Measurements from ENCODE around the gene TMEM44.

TMEM44 gene

DNA sequence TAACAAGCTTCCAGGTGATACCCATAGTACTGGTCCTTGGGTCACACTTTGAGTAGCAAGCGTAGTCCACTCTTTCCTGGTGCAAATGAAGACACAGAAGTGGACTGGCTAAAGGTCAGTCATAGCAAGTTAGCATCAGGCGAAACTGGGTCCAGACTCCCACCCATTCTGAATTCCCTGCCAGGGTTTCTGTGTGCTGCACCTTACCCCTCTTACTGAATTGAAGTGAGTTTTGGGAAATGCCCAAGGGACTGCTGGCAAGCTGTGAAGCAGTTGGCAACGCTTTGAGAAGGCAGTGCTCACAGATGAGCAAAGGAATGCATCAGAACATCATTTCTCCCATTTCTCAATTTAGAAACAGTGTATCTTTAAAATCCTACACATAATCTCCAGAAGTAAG is 40.5 kb upstream of the TMEM44 start:
- Histone ChIP-seq H3K79me2 (ENCODE audit: insufficient read depth, low read depth) (peaks cover 32% of the 10 kb centered on the region), H3K4me1 (ENCODE audit: low read depth, poor library complexity, severe bottlenecking) (peaks cover 16% of the 10 kb centered on the region), H3K4me3 (IDR thresholded peaks at IDR 0.05; ENCODE audit: insufficient read depth, low read depth, low read length) (no peak overlapping the region), H3K9ac (no peak overlapping the region), H3K27ac (no peak overlapping the region), H3K36me3 (ENCODE audit: insufficient read depth) (no peaks in the 10 kb centered on the region; the same call in 1 of the 2 replicates), H3K27me3 (ENCODE audit: insufficient read depth, low read depth) (no peaks in the 10 kb centered on the region), H3K4me2 (no peak overlapping the region), H2AFZ (ENCODE audit: low read depth) (no peak overlapping the region), H4K20me1 (ENCODE audit: insufficient read depth) (peaks cover 7% of the 10 kb centered on the region; the same call in 1 of the 2 replicates)
- no peak for TF ChIP-seq CTCF (conservative IDR thresholded peaks at IDR 0.05; ENCODE audit: low read depth, low read length)

- H4K20me1 ChIP-seq (ENCODE audit: insufficient read depth), result peaks cover 7% of the 10 kb centered on the region
- TF ChIP-seq CTCF (conservative IDR thresholded peaks at IDR 0.05; ENCODE audit: low read depth, low read length), result 0 out of 2 replicates have a peak, but pooled peaks have one; percentile 0
- H3K4me1 ChIP-seq (ENCODE audit: low read depth, poor library complexity, severe bottlenecking), result peaks cover 16% of the 10 kb centered on the region
- peaks cover 41% of the 10 kb centered on the region for H3K79me2 ChIP-seq (ENCODE audit: insufficient read depth, low read depth)
- H3K4me3 ChIP-seq (IDR thresholded peaks at IDR 0.05; ENCODE audit: insufficient read depth, low read depth, low read length), result no peak overlapping the region
- peak overlapping the region; percentile 60 for H2AFZ ChIP-seq (ENCODE audit: low read depth)
- no peaks in the 10 kb centered on the region; the same call in 1 of the 2 replicates for H3K36me3 ChIP-seq (ENCODE audit: insufficient read depth)
- H3K27ac ChIP-seq, result peak overlapping the region; percentile 62; the same call in 1 of the 2 replicates
- peak overlapping the region; percentile 61; the same call in 1 of the 2 replicates for H3K9ac ChIP-seq
- H3K27me3 ChIP-seq (ENCODE audit: insufficient read depth, low read depth), result no peaks in the 10 kb centered on the region
- H3K4me2 ChIP-seq, result peak overlapping the region; percentile 89
These were observed 39.7 kb upstream of the TMEM44 start for GRCh38 chr3:194672876-194673275.

DNA sequence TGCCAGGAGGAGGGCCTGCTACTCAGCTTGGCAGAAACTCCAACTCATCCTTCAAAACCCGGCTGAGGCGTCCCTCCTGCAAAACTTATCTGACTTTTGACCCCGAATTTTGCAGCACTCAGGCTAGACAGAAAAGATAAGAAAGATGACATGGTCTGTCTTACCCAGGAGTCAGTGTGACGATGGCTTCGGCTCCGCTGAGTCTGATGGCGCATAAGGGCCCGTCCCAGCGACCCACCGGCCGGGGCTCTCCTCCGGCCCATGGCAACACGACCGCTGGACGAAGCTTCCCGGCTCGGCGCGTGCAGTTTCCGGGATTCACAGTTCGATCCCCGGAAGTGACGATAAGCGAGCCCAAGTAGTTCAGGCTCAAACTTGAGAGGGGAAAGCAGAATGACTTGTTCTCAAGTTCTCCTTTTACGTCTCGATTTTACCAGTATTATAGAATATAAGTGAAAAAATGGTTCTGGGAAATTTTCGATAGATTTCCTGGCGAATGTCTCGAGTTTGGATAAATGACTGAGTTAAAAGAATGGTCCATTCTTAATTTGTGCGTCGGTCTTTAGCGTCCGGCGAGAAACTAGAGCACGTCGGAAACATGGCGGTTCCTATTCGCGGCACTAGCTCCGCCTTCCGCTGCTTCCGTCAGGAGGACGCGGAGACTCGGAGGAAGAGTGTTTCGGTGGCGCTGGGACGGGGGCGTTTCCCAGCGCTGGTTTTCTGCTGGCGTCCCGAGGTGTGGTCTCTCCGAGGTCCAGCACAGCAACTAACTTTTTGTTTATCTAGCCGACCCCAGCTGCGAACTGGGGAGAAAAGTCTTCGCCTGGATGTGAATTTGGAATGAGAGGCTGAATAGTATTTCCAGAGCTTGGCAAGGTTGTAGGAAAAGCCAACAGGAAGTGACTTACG is 38.9 kb upstream of the TMEM44 start, which contains the start of gene LSG1:
Gene LSG1 (minus strand): TSS at position 292 of the 909 bp plus-strand sequence. CDS start 29 bp downstream, at position 263.
- Histone ChIP-seq H2AFZ (ENCODE audit: low read depth) (peak within 1 kb of the TSS; percentile 60), H3K27me3 (ENCODE audit: insufficient read depth, low read depth) (no peaks in the 10 kb centered on the region), H3K36me3 (ENCODE audit: insufficient read depth) (no peaks in the 10 kb centered on the region; the same call in 1 of the 2 replicates), H3K4me2 (peak within 1 kb of the TSS; percentile 89), H3K4me3 (IDR thresholded peaks at IDR 0.05; ENCODE audit: insufficient read depth, low read depth, low read length) (no peak within 1 kb of the TSS), H3K9ac (peak within 1 kb of the TSS; percentile 61), H3K79me2 (ENCODE audit: insufficient read depth, low read depth) (peaks cover 41% of the 10 kb centered on the region), H3K27ac (peak within 1 kb of the TSS; percentile 62), H3K4me1 (ENCODE audit: low read depth, poor library complexity, severe bottlenecking) (peaks cover 16% of the 10 kb centered on the region), H4K20me1 (ENCODE audit: insufficient read depth) (peaks cover 7% of the 10 kb centered on the region)
- TF ChIP-seq CTCF (conservative IDR thresholded peaks at IDR 0.05; ENCODE audit: low read depth, low read length), result no peak

DNA sequence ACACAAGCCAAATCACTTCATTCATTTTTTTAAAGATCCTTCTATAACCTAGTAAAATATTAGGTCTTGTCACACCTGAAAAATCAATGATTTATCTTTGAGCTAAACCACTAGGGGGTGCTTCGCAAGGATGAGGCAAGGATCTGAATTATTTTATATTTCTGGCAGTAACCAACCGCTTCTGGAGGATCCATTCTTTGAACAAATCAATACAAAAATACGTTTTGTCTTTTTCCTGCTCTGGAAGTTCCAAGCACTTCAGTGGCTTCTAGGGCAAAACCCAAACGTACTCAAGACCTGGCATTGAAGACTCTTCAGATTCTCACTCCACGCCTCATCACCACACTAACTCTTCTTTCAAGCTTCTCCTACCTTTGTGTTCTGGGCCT is 38.3 kb upstream of the TMEM44 start:
- Histone ChIP-seq H3K27ac (peak overlapping the region; percentile 62; the same call in 1 of the 2 replicates), H3K36me3 (ENCODE audit: insufficient read depth) (no peaks in the 10 kb centered on the region; the same call in 1 of the 2 replicates), H3K4me3 (IDR thresholded peaks at IDR 0.05; ENCODE audit: insufficient read depth, low read depth, low read length) (no peak overlapping the region), H3K79me2 (ENCODE audit: insufficient read depth, low read depth) (peaks cover 41% of the 10 kb centered on the region), H3K27me3 (ENCODE audit: insufficient read depth, low read depth) (no peaks in the 10 kb centered on the region), H4K20me1 (ENCODE audit: insufficient read depth) (peaks cover 7% of the 10 kb centered on the region), H3K9ac (peak overlapping the region; percentile 61; the same call in 1 of the 2 replicates), H3K4me1 (ENCODE audit: low read depth, poor library complexity, severe bottlenecking) (peaks cover 16% of the 10 kb centered on the region), H2AFZ (ENCODE audit: low read depth) (peak overlapping the region; percentile 60), H3K4me2 (peak overlapping the region; percentile 89)
- peak; percentile 94 for TF ChIP-seq CTCF (conservative IDR thresholded peaks at IDR 0.05; ENCODE audit: low read depth, low read length)

All from KMS-11 (cell line).